GM12878 (cell line): Measurements from ENCODE around the gene ANTXR2. TPM values are rescaled to one million over a fixed set of nuclear protein-coding genes. Genes with fewer than 3 reads are reported as not detected.

Experiments
- ATAC-seq: fragments of 200-7000 bp; cut with Tn5 transposase; 3 replicates; pipeline ENCODE4 v1.9.1; 2020; ENCODE audit warnings: mild to moderate bottlenecking, moderate library complexity
- BruUV-seq: library from RNA; stranded (reverse); fragments of 400-500 nt; replicated peaks from 2 replicates; lab custom pipeline; 2021; lab: Mats Ljungman, UMichigan
- CTCF ChIA-PET: fragments of 300-600 bp; sonication (Branson Sonifier 250); formaldehyde crosslinking; extraction: SDS; loops from one replicate; lab custom pipeline; 2021; ENCODE audit warnings: inconsistent platforms; lab: Yijun Ruan, JAX
- POLR2A ChIA-PET: fragments of 350-600 bp; formaldehyde crosslinking; extraction: SDS; loops from one replicate; lab custom pipeline; 2021; ENCODE audit warnings: inconsistent platforms; lab: Charles Lee
- RAD21 ChIA-PET: fragments of 300-600 bp; sonication (Branson Sonifier 250); formaldehyde crosslinking; loops from one replicate; lab custom pipeline; 2023; ENCODE audit warnings: antibody characterized with exemption; ENCODE audit not compliant: unreplicated experiment; lab: Charles Lee
- SMC1A ChIA-PET: fragments of 300-600 bp; sonication (Branson Sonifier 250); formaldehyde crosslinking; loops from one replicate; lab custom pipeline; 2023; ENCODE audit not compliant: unreplicated experiment, uncharacterized antibody; lab: Charles Lee
- DNase-seq: peaks from one replicate; pipeline ENCODE4 v3.0.0-alpha.2; 2011; ENCODE audit warnings: low read depth, low spot score
- FAIRE-seq: peaks from 3 replicates; lab custom pipeline; 2011; peaks lifted over from hg19 to GRCh38; lab: Jason Lieb, UNC
- H2AFZ ChIP-seq: 2 replicates; pipeline ENCODE4 v1.6.0; 2011; ENCODE audit warnings: low read depth, low read length, control low read depth; ENCODE audit not compliant: control insufficient read depth
- H3K27ac ChIP-seq: 2 replicates; pipeline ENCODE4 v1.5.1; 2011; ENCODE audit warnings: control low read depth; ENCODE audit not compliant: control insufficient read depth, insufficient read depth
- H3K27me3 ChIP-seq, 2 experiments: replicated peaks in 1 of 2; 2 replicates each; pipeline versions ENCODE4 v1.6.0 to v1.6.1; 2011; ENCODE audit warnings: low read length in 1 of 2; ENCODE audit not compliant: control insufficient read depth in 2 of 2, insufficient read depth in 2 of 2
- H3K36me3 ChIP-seq, 2 experiments: 2 replicates each; pipeline ENCODE4 v1.5.1; 2011; ENCODE audit warnings: low read length in 1 of 2; ENCODE audit not compliant: control insufficient read depth in 2 of 2, insufficient read depth in 2 of 2
- H3K4me1 ChIP-seq: 2 replicates; pipeline ENCODE4 v1.6.1; 2011; ENCODE audit warnings: mild to moderate bottlenecking, low read length, moderate library complexity, mixed read lengths; ENCODE audit not compliant: control insufficient read depth, insufficient read depth
- H3K4me2 ChIP-seq: 2 replicates; pipeline ENCODE4 v1.6.0; 2011; ENCODE audit warnings: control low read depth; ENCODE audit not compliant: control insufficient read depth, insufficient read depth
- H3K4me3 ChIP-seq: fragments of 200-600 bp; sonication (generic); 2 replicates; pipeline ENCODE4 v1.5.1; 2016
- H3K79me2 ChIP-seq: 2 replicates; pipeline ENCODE4 v1.6.0; 2011; ENCODE audit warnings: low read length; ENCODE audit not compliant: control insufficient read depth, insufficient read depth
- H3K9ac ChIP-seq: 2 replicates; pipeline ENCODE4 v1.8.0; 2011; ENCODE audit warnings: low read length, control low read depth, mixed read lengths; ENCODE audit not compliant: control insufficient read depth, insufficient read depth
- H3K9me3 ChIP-seq: replicated peaks from 3 replicates; pipeline ENCODE4 v1.5.1; 2011; ENCODE audit warnings: mild to moderate bottlenecking, low read length; ENCODE audit not compliant: control insufficient read depth, insufficient read depth
- H4K20me1 ChIP-seq: 2 replicates; pipeline ENCODE4 v1.6.0; 2011; ENCODE audit not compliant: control insufficient read depth, insufficient read depth
- GABPA ChIP-seq: IDR thresholded peaks from 2 replicates; pipeline ENCODE4 v1.6.1; 2014; ENCODE audit warnings: antibody characterized with exemption, low read depth, mild to moderate bottlenecking, inconsistent platforms
- HCFC1 ChIP-seq: fragments of 150-350 bp; IDR thresholded peaks from 2 replicates; pipeline ENCODE4 v1.6.1; 2014; ENCODE audit warnings: low read length
- MEF2B ChIP-seq: fragments of 450-650 bp; IDR thresholded peaks from 2 replicates; pipeline ENCODE4 v1.6.1; 2018; ENCODE audit warnings: mild to moderate bottlenecking, moderate library complexity; ENCODE audit not compliant: partially characterized antibody, poor library complexity, severe bottlenecking
- RUNX3 ChIP-seq: IDR thresholded peaks from 2 replicates; pipeline ENCODE4 v1.6.1; 2012; ENCODE audit warnings: low read length, inconsistent platforms
- TARDBP ChIP-seq: IDR thresholded peaks from 2 replicates; pipeline ENCODE4 v1.6.1; 2016; ENCODE audit warnings: borderline replicate concordance
- ZBTB11 ChIP-seq: fragments of 450-650 bp; formaldehyde crosslinking; IDR thresholded peaks from 2 replicates; pipeline ENCODE4 v1.5.0; 2022; ENCODE audit warnings: mild to moderate bottlenecking, missing genetic modification characterization
- ZBTB4 ChIP-seq: fragments of 450-650 bp; formaldehyde crosslinking; IDR thresholded peaks from 2 replicates; pipeline ENCODE4 v1.4.0; 2022; ENCODE audit warnings: mild to moderate bottlenecking, moderate library complexity
- ZNF217 ChIP-seq: fragments of 450-650 bp; IDR thresholded peaks from 2 replicates; pipeline ENCODE4 v1.6.1; 2017; ENCODE audit warnings: antibody characterized with exemption, mild to moderate bottlenecking
- WGBS: methylation state at CpG from one replicate; pipeline ENCODE4 v1.1.6; 2016; ENCODE audit warnings: low lambda C conversion rate; ENCODE audit not compliant: insufficient replicate concordance, insufficient coverage; ENCODE audit errors: missing lambda C conversion rate; 5-methylcytosine and 5-hydroxymethylcytosine counted together
- in situ Hi-C: fragments of 300-500 bp; cut with MboI; formaldehyde crosslinking; loops from 9 replicates; pipeline ENCODE4 v1.14.3; 2018; ENCODE audit warnings: mixed read lengths
- intact Hi-C: fragments of 100-400 bp; cut with micrococcal nuclease; formaldehyde crosslinking; loops from one replicate; pipeline ENCODE4 v1.14.2; 2022; ENCODE audit not compliant: unreplicated experiment
- polyA plus RNA-seq, 11 experiments: library from polyadenylated mRNA; depleted of rRNA in 4 of 11; unstranded in 6 of 11; stranded (reverse) in 5 of 11; fragments of >200 nt; fragmentation: Nextera tagmentation in 4 of 11; fragmentation: Illumina TruSeq in 1 of 11; extraction: Ambion mirVana in 4 of 11; extraction: Trizol in 1 of 11; gene quantifications; 1 replicate in 1 of 11; 2 replicates in 10 of 11; pipeline versions ENCODE4 v1.2.1 to v1.2.3, GENCODE V29; 2011 to 2016; ENCODE audit warnings: inconsistent platforms in 2 of 11, missing spikeins in 2 of 11, low read depth in 1 of 11
- total RNA-seq, 4 experiments: library from RNA; depleted of rRNA in 3 of 4; stranded (reverse); fragments of >200 nt in 3 of 4; fragmentation: Illumina TruSeq in 1 of 4; extraction: Trizol in 1 of 4; gene quantifications; 2 replicates each; pipeline versions ENCODE4 v1.2.1 to v1.2.3, GENCODE V29; 2013 to 2021
- TF ChIP-seq, protein P1 (sequence below): IDR thresholded peaks from 2 replicates; pipeline ENCODE4 v1.6.1; 2012; ENCODE audit warnings: mild to moderate bottlenecking, low read depth, low read length
- TF ChIP-seq, protein P2 (sequence below): IDR thresholded peaks from 2 replicates; pipeline ENCODE4 v1.6.1; 2011; ENCODE audit warnings: borderline replicate concordance, low read depth, mild to moderate bottlenecking, moderate library complexity, low read length; ENCODE audit not compliant: insufficient read depth, poor library complexity, severe bottlenecking

The ANTXR2 gene
- total and polyA plus RNA-seq, 10 of the 15 experiments (the other 5 are each of a cell fraction or from before 2014, with no cell fraction given), result 1.4 to 8.9 (median 5.7) TPM

DNA sequence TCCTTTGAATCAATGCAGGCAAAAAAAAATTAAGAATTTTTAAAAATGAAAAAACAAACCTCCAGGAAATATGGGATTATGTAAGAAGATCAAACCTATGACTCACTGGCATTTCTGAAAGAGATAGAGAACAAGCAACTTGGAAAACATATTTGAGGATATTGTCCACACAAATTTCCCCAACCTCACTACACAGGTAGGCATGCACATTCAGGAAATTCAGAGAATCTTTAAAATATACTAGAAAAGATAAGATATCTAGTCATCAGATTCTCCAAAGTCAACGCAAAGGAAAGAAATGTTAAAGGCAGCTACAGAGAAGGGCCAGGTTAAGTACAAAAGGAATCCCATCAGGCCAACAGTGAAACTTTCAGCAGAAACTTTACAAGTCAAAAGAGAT, 85.6 kb downstream of the ANTXR2 start:
- CTCF ChIA-PET, result interaction anchor here (0.7 to 1.3 kb wide), 3 partner anchors 8 to 38 kb away, joined by 4 read pairs; no protein-coding TSS in a partner anchor
- TF ChIP-seq, protein P1, sequence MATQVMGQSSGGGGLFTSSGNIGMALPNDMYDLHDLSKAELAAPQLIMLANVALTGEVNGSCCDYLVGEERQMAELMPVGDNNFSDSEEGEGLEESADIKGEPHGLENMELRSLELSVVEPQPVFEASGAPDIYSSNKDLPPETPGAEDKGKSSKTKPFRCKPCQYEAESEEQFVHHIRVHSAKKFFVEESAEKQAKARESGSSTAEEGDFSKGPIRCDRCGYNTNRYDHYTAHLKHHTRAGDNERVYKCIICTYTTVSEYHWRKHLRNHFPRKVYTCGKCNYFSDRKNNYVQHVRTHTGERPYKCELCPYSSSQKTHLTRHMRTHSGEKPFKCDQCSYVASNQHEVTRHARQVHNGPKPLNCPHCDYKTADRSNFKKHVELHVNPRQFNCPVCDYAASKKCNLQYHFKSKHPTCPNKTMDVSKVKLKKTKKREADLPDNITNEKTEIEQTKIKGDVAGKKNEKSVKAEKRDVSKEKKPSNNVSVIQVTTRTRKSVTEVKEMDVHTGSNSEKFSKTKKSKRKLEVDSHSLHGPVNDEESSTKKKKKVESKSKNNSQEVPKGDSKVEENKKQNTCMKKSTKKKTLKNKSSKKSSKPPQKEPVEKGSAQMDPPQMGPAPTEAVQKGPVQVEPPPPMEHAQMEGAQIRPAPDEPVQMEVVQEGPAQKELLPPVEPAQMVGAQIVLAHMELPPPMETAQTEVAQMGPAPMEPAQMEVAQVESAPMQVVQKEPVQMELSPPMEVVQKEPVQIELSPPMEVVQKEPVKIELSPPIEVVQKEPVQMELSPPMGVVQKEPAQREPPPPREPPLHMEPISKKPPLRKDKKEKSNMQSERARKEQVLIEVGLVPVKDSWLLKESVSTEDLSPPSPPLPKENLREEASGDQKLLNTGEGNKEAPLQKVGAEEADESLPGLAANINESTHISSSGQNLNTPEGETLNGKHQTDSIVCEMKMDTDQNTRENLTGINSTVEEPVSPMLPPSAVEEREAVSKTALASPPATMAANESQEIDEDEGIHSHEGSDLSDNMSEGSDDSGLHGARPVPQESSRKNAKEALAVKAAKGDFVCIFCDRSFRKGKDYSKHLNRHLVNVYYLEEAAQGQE, result no peak
- TF ChIP-seq GABPA, result no peak
- no peak for TF ChIP-seq ZNF217
- no peak for TF ChIP-seq RUNX3
- no peak for TF ChIP-seq ZBTB11 (CRISPR knock-in tag)
- TF ChIP-seq, protein P2, sequence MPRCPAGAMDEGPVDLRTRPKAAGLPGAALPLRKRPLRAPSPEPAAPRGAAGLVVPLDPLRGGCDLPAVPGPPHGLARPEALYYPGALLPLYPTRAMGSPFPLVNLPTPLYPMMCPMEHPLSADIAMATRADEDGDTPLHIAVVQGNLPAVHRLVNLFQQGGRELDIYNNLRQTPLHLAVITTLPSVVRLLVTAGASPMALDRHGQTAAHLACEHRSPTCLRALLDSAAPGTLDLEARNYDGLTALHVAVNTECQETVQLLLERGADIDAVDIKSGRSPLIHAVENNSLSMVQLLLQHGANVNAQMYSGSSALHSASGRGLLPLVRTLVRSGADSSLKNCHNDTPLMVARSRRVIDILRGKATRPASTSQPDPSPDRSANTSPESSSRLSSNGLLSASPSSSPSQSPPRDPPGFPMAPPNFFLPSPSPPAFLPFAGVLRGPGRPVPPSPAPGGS, result no peak
- no peak for TF ChIP-seq HCFC1
- no peak for TF ChIP-seq ZBTB4 (CRISPR knock-in tag)
- no peak for TF ChIP-seq TARDBP
- TF ChIP-seq MEF2B, result no peak

More for the DNA sequence above, 85.6 kb downstream of the ANTXR2 start:
- ChIA-PET SMC1A (interaction anchor here (0.7 to 1.0 kb wide), 4 partner anchors 9 to 51 kb away, joined by 3 to 4 read pairs (median 3); no protein-coding TSS in a partner anchor), RAD21 (no interaction called here), POLR2A (no interaction called here)
- Histone ChIP-seq H2AFZ (no peak overlapping the region), H3K4me1 (no peaks in the 10 kb centered on the region), H3K36me3 (no peaks in the 10 kb centered on the region), H3K9ac (no peak overlapping the region), H3K27me3 (no peaks in the 10 kb centered on the region), H3K4me3 (no peak overlapping the region), H3K4me2 (no peak overlapping the region), H4K20me1 (no peaks in the 10 kb centered on the region; the same call in 1 of the 2 replicates), H3K27ac (no peak overlapping the region), H3K79me2 (no peaks in the 10 kb centered on the region), H3K9me3 (no peaks in the 10 kb centered on the region; the same call in 1 of the 3 replicates)
- BruUV-seq, result no TSS peak
- ATAC-seq (no peak), DNase-seq (no peak), FAIRE-seq (no peak)
- in situ Hi-C loops, result no loop called here
- WGBS, result 94% methylated on average over 1 of the region's 1 CpG
- intact Hi-C loops, result no loop called here
